DMS 273 treated with DMSO at 0.1 percent for 48 hours (cell line): ENCODE results near the gene MRGPRE.

ENCODE experiments used
- DNase-seq: peaks from one replicate; lab custom pipeline; 2025; lab: John Stamatoyannopoulos, UW

MRGPRE gene

DNA sequence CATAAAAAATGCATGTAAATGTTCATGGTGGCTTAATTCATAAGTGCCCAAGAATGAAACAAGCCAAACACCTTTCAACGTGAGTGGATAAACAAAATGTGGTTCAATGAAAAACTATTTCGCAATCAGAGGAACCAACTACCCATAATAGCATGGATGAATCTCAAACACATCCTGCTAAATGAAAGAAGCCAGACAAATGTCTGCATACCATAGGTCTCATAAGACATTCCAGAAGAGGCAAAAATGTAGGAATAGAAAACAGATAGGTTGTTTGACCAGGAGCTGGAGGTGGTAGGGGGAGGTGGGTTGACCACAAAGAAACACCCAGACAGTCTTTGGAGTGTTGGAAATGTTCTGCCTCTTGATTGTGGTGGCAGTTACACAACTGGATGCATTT, 53.9 kb downstream of the MRGPRE start:
- no peak for DNase-seq

DNA sequence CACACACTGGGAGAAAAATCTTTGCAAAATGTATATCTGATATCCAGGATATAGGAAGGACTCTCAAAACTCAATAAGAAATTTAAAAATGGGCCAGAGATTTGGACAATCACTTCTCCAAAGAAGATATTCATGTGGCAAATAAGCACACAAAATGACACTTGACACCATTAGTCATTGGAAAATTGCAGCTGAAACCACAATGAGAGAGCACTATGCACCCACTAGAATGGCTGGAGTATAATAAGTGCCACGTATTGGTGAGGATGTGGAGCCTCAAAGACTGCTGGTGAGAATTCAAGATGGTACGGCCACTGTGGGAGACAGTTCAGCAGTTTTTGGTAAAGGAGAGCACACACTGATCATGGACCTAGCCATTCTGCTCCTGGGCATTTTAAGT, 54.3 kb downstream of the MRGPRE start:
- no peak for DNase-seq
